Activated CD4-positive, alpha-beta memory T cell treated with anti-CD3 and anti-CD28 coated beads, Interleukin-2, amount 10 ng/mL, durations not matched to agents 7 days and 5 days (primary cell): ENCODE data around the gene F10. TPM values are rescaled to one million over a fixed set of nuclear protein-coding genes. Genes with fewer than 3 reads are reported as not detected.

Experiments used
- CTCF ChIA-PET: fragments of 350-600 bp; sonication (Branson Sonifier 250); formaldehyde crosslinking; loops from one replicate; lab custom pipeline; 2021; ENCODE audit warnings: antibody characterized with exemption, inconsistent platforms; lab: Charles Lee
- POLR2A ChIA-PET: fragments of 350-600 bp; sonication (Branson Sonifier 250); formaldehyde crosslinking; loops from one replicate; lab custom pipeline; 2021; ENCODE audit warnings: antibody characterized with exemption; lab: Charles Lee
- DNase-seq: peaks from one replicate; pipeline ENCODE4 v3.0.0-alpha.2; 2020
- H3K27ac Mint-ChIP-seq: one replicate; pipeline ENCODE4 v1.8.0; 2021; ENCODE audit warnings: mild to moderate bottlenecking, mixed read lengths
- H3K27me3 Mint-ChIP-seq: one replicate; pipeline ENCODE4 v1.8.0; 2021; ENCODE audit warnings: mixed read lengths
- H3K36me3 Mint-ChIP-seq: one replicate; pipeline ENCODE4 v1.8.0; 2021; ENCODE audit warnings: low read depth, mixed read lengths
- H3K4me1 Mint-ChIP-seq: one replicate; pipeline ENCODE4 v1.8.0; 2021; ENCODE audit warnings: mixed read lengths
- H3K4me3 Mint-ChIP-seq: one replicate; pipeline ENCODE4 v1.8.0; 2021; ENCODE audit warnings: mild to moderate bottlenecking, mixed read lengths
- H3K9me3 Mint-ChIP-seq: one replicate; pipeline ENCODE4 v1.8.0; 2021; ENCODE audit warnings: mixed read lengths
- total RNA-seq, 2 experiments: library from RNA; stranded (reverse); gene quantifications; one replicate each; pipeline ENCODE4 v1.2.3, GENCODE V29; 2021

The F10 gene
- total RNA-seq, 2 experiments from 2014 or later: not detected

DNA sequence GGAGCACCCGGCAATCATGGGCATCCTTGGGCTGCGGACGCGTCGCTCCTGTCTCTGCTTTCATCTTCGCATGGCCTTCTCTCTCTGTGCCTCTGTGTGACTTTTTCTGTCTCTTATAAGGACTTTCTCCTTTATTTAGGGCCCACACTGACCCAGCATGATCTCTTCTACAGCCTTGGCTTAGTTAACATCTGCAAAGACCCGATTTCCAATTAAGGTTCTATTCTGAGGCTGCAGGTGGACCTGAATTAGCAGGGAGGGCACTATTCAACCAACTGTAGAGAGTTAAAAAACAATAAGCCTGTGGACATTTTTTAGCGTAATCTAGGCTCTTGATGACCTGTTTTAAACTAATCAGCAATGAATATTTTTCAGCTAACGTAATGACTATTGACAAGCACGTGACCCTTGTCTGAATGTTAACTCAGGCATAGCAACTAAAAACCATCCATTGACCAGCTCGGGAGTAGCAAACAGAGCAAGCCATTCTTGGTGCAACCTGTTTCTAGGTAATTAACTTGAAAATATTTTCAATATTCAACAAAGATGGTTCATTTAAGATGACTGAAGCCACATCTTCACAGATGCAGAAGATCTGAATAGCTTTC is 15.2 kb downstream of the F10 start:
- no peak overlapping the region for H3K4me3 Mint-ChIP-seq
- H3K4me1 Mint-ChIP-seq: no peaks in the 10 kb centered on the region
- ChIA-PET CTCF (no interaction called here), POLR2A (no interaction called here)
- H3K36me3 Mint-ChIP-seq: no peaks in the 10 kb centered on the region
- H3K27me3 Mint-ChIP-seq: peaks cover 30% of the 10 kb centered on the region
- H3K9me3 Mint-ChIP-seq: no peaks in the 10 kb centered on the region
- no peak for DNase-seq
- H3K27ac Mint-ChIP-seq: no peak overlapping the region

DNA sequence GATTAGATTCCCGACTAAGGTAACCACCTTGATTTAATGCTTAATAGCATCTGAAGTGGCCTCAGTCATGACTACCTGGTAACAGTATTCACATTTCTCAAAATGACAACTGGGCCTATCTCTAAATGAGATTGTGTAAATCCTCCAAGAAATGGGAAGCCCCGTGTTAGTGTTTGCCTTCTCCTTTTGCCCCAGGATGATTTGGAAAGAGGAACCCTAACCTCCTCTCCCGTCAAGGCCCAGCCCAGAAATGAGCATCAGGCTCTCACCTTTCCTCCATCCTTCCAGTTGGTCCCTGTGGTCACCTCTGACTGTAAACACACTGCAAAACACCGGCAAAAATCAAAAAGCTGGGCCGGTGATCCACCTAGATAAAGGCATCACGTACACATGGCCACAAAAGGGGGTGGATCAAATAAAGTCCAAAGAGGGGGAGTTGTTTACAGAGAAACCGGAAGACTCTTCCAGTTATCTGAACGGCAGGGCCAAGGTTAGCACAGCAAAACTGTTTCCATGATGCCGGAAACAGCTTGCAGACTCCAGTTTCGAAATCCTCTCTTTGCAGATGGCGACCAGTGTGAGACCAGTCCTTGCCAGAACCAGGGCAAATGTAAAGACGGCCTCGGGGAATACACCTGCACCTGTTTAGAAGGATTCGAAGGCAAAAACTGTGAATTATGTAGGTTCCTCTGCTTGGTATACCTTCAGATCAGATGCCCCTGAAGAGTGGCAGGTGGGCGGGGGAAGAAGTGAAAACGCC is 16.4 kb downstream of the F10 start:
- DNase-seq: no peak
- ChIA-PET CTCF (no interaction called here), POLR2A (no interaction called here)
- H3K36me3 Mint-ChIP-seq: no peaks in the 10 kb centered on the region
- no peaks in the 10 kb centered on the region for H3K4me1 Mint-ChIP-seq
- peaks cover 20% of the 10 kb centered on the region for H3K27me3 Mint-ChIP-seq
- no peak overlapping the region for H3K4me3 Mint-ChIP-seq
- no peaks in the 10 kb centered on the region for H3K9me3 Mint-ChIP-seq
- no peak overlapping the region for H3K27ac Mint-ChIP-seq

DNA sequence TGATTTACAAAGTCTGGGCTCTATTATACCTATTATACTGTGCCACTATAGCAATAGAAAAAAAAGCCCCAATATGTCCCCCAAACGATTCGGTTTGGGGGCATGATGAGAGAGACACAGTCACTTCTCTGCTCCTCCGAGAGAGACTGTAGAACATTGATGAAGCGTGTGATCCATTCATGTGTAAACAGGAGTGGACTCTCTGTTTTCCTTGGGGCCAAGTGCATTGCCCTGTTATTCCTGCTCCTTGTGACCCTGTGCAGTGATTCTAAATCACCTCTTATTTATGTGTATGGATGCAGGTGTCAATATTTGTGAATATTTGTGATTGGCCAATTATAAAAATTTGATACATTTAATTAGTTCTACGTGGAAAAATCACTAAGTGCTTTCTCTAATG is 17.0 kb downstream of the F10 start:
- no peaks in the 10 kb centered on the region for H3K4me1 Mint-ChIP-seq
- no peak for DNase-seq
- no peaks in the 10 kb centered on the region for H3K36me3 Mint-ChIP-seq
- ChIA-PET POLR2A (no interaction called here), CTCF (no interaction called here)
- no peak overlapping the region for H3K4me3 Mint-ChIP-seq
- H3K27ac Mint-ChIP-seq: no peak overlapping the region
- peaks cover 15% of the 10 kb centered on the region for H3K27me3 Mint-ChIP-seq
- no peaks in the 10 kb centered on the region for H3K9me3 Mint-ChIP-seq

GRCh38 chr13:113140677-113141600 is 18.3 kb downstream of the F10 start:
- no peaks in the 10 kb centered on the region for H3K4me1 Mint-ChIP-seq
- no peak for DNase-seq
- CTCF ChIA-PET: no interaction called here

GRCh38 chr13:113141601-113141970 is 19.0 kb downstream of the F10 start:
- Mint-ChIP-seq H3K9me3 (peaks cover 4% of the 10 kb centered on the region), H3K27me3 (peaks cover 11% of the 10 kb centered on the region), H3K36me3 (no peaks in the 10 kb centered on the region), H3K4me1 (no peaks in the 10 kb centered on the region), H3K4me3 (no peak overlapping the region), H3K27ac (no peak overlapping the region)
- CTCF ChIA-PET: no interaction called here
- DNase-seq: no peak
- POLR2A ChIA-PET: no interaction called here

More at GRCh38 chr13:113140677-113141600, 18.3 kb downstream of the F10 start:
- Mint-ChIP-seq H3K9me3 (peaks cover 4% of the 10 kb centered on the region), H3K4me3 (no peak overlapping the region), H3K27me3 (peaks cover 13% of the 10 kb centered on the region), H3K36me3 (no peaks in the 10 kb centered on the region), H3K27ac (no peak overlapping the region)
- POLR2A ChIA-PET: no interaction called here

GRCh38 chr13:113142876-113143275 is 20.3 kb downstream of the F10 start:
- POLR2A ChIA-PET: no interaction called here
- peaks cover 6% of the 10 kb centered on the region for H3K27me3 Mint-ChIP-seq

DNA sequence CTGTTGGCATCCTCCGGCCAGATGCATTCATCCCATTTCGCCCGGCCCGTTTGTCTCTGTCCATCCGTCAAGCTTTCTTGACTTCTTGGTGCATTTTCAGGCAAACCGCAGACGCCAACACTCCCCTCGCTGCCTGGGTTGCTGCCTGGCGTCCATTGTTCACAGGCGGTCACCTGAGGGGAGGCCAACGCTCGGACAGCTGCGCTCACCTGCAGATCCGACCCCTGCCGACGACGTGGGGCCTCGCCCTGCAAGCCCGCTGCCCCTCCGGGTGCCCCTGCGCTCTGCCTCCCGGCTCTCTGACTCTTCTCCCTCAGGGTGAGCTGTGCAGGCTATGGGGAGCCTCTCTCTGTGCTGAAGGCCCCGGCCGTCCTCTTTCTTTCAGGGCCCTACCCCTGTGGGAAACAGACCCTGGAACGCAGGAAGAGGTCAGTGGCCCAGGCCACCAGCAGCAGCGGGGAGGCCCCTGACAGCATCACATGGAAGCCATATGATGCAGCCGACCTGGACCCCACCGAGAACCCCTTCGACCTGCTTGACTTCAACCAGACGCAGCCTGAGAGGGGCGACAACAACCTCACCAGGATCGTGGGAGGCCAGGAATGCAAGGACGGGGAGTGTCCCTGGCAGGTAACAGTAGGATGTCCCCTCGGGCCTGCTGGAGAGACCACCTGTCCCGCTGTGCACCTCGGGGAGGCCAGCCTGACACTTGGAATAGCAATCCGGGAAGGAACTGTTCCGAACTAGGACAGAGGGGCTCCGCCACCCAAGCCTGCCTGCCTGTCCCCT is 21.1 kb downstream of the F10 start:
- no peaks in the 10 kb centered on the region for H3K4me1 Mint-ChIP-seq
- no peak overlapping the region for H3K27ac Mint-ChIP-seq
- CTCF ChIA-PET: interaction anchor here (0.9 kb wide), 1 partner anchor 20 kb away, joined by 9 read pairs; no protein-coding TSS in a partner anchor
- no peaks in the 10 kb centered on the region for H3K36me3 Mint-ChIP-seq
- H3K9me3 Mint-ChIP-seq: peaks cover 4% of the 10 kb centered on the region
- H3K4me3 Mint-ChIP-seq: no peak overlapping the region
- DNase-seq: no peak
- POLR2A ChIA-PET: no interaction called here
- H3K27me3 Mint-ChIP-seq: peaks cover 5% of the 10 kb centered on the region

More at GRCh38 chr13:113142876-113143275, 20.3 kb downstream of the F10 start:
- Mint-ChIP-seq H3K27ac (no peak overlapping the region), H3K9me3 (peaks cover 4% of the 10 kb centered on the region), H3K36me3 (no peaks in the 10 kb centered on the region), H3K4me3 (no peak overlapping the region), H3K4me1 (no peaks in the 10 kb centered on the region)
- CTCF ChIA-PET: interaction anchor here (0.9 kb wide), 1 partner anchor 20 kb away, joined by 9 read pairs; no protein-coding TSS in a partner anchor
- DNase-seq: no peak

DNA sequence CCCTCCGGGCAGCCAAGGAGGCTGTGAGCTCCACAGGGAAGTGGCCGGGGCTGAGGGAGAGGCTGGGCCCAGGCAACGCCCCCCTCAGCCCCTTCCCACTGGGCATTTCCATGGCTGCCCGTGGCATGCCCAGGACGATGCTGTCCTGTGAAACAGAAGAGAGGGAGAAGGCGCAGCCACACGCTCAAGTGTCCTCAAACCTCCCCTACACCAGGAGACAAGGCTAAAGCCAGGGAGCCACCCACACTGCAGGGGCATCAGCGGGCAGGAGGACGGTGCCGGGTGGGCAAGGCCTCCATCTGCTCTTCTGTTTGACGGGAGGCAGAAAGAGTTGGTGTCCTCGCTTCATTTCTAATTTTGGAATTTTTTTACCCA is 21.6 kb downstream of the F10 start:
- no peak overlapping the region for H3K27ac Mint-ChIP-seq
- H3K4me3 Mint-ChIP-seq: no peak overlapping the region
- peaks cover 4% of the 10 kb centered on the region for H3K9me3 Mint-ChIP-seq
- H3K36me3 Mint-ChIP-seq: no peaks in the 10 kb centered on the region
- peak; percentile 9 for DNase-seq
- H3K27me3 Mint-ChIP-seq: peaks cover 1% of the 10 kb centered on the region
- no peaks in the 10 kb centered on the region for H3K4me1 Mint-ChIP-seq
- CTCF ChIA-PET: no interaction called here
- POLR2A ChIA-PET: no interaction called here

DNA sequence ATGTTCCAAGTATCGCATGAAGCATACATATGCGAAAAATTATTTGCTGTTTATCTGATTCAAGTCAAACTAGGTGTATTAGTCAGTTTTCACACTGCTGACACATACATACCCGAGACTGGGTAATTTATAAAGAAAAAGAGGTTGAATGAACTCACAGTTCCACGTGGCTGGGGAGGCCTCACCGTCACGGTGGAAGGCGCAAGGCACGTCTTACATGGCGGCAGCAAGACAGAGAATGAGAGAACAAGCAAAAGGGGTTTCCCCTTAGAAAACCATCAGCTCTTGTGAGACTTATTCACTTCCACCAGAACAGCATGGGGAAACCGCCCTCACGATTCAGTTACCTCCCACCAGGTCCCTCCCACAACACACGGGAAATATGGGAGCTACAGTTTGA is 22.9 kb downstream of the F10 start:
- Mint-ChIP-seq H3K4me3 (no peak overlapping the region), H3K36me3 (no peaks in the 10 kb centered on the region), H3K9me3 (peaks cover 4% of the 10 kb centered on the region), H3K27ac (no peak overlapping the region), H3K4me1 (no peaks in the 10 kb centered on the region), H3K27me3 (peaks cover 1% of the 10 kb centered on the region)
- ChIA-PET CTCF (no interaction called here), POLR2A (no interaction called here)
- peak; percentile 16 for DNase-seq

DNA sequence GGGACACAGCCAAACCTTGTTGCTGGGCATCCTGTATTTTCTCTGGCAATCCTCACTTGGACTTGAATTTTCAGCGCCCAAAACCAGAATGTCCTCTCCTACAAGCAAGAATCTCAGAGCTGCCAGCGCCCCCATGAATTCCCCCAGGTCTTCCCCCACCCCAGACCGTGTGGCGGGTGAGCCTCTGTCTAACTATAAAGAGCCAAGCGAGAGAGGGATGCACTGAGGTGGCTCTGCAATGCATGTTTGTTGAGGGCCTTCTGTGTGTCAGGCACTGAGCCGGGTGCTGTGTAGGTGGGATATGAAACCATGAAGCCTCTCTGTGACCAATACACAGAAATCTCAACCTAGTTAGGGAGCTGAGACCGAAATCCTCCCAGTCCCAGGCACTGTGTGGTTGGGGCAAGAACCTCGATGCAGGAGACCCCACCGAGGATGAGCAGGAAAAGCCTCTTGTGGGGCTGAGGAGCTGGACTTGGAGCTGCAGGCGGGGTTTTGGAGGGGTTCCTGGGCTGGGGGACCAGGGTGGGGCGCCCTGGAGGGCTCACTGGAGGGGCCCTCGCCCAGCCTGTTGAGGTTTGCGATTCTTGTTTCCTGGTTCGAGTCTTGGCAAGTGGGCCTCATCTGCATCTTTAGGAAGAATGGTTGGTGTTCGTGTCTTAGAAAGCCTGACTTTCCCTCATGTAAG is 23.5 kb downstream of the F10 start:
- no peaks in the 10 kb centered on the region for H3K36me3 Mint-ChIP-seq
- H3K27me3 Mint-ChIP-seq: peaks cover 2% of the 10 kb centered on the region
- H3K4me1 Mint-ChIP-seq: peaks cover under 1% of the 10 kb centered on the region
- H3K27ac Mint-ChIP-seq: no peak overlapping the region
- DNase-seq: peak; percentile 6
- ChIA-PET CTCF (no interaction called here), POLR2A (no interaction called here)
- no peak overlapping the region for H3K4me3 Mint-ChIP-seq
- H3K9me3 Mint-ChIP-seq: peaks cover 4% of the 10 kb centered on the region

- Mint-ChIP-seq H3K27me3 (peaks cover 6% of the 10 kb centered on the region), H3K9me3 (peaks cover 4% of the 10 kb centered on the region), H3K36me3 (no peaks in the 10 kb centered on the region), H3K4me3 (no peak overlapping the region), H3K4me1 (peaks cover 2% of the 10 kb centered on the region), H3K27ac (no peak overlapping the region)
- CTCF ChIA-PET: no interaction called here
- POLR2A ChIA-PET: no interaction called here
- no peak for DNase-seq
Measured at GRCh38 chr13:113146750-113147149, 24.2 kb downstream of the F10 start.

GRCh38 chr13:113147206-113147605 is 24.6 kb downstream of the F10 start:
- DNase-seq: no peak
- H3K4me1 Mint-ChIP-seq: peaks cover 5% of the 10 kb centered on the region
- ChIA-PET POLR2A (no interaction called here), CTCF (no interaction called here)
- peaks cover 7% of the 10 kb centered on the region for H3K27me3 Mint-ChIP-seq
- H3K4me3 Mint-ChIP-seq: no peak overlapping the region
- H3K9me3 Mint-ChIP-seq: peaks cover 4% of the 10 kb centered on the region
- H3K27ac Mint-ChIP-seq: no peak overlapping the region
- no peaks in the 10 kb centered on the region for H3K36me3 Mint-ChIP-seq
